Hepatocyte (in vitro differentiated cells): ENCODE measurements around the gene RNF128. TPM values are rescaled to one million over a fixed set of nuclear protein-coding genes. Genes with fewer than 3 reads are reported as not detected.
A peak's percentile ranks its signal among the peaks of the same experiment; 100 is the strongest.

Experiments
- DNase-seq: peaks from one replicate; pipeline ENCODE4 v3.0.0-alpha.2; 2016; ENCODE audit warnings: low spot score
- H2AFZ ChIP-seq: fragments of 200-600 bp; sonication (generic); 2 replicates; pipeline ENCODE4 v1.6.0; 2016; ENCODE audit warnings: antibody characterized with exemption, mild to moderate bottlenecking
- H3K27ac ChIP-seq: fragments of 200-600 bp; sonication (generic); 2 replicates; pipeline ENCODE4 v1.5.1; 2016; ENCODE audit warnings: mild to moderate bottlenecking
- H3K27me3 ChIP-seq: fragments of 200-600 bp; sonication (generic); 2 replicates; pipeline ENCODE4 v1.6.1; 2016
- H3K36me3 ChIP-seq: fragments of 200-600 bp; sonication (generic); replicated peaks from 2 replicates; pipeline ENCODE4 v1.5.1; 2016; ENCODE audit warnings: low read depth; ENCODE audit not compliant: insufficient read depth
- H3K4me1 ChIP-seq: fragments of 200-600 bp; sonication (generic); 2 replicates; pipeline ENCODE4 v1.5.1; 2016; ENCODE audit warnings: mild to moderate bottlenecking, moderate library complexity; ENCODE audit not compliant: insufficient read depth
- H3K4me2 ChIP-seq: fragments of 200-600 bp; sonication (generic); 2 replicates; pipeline ENCODE4 v1.6.0; 2016
- H3K4me3 ChIP-seq: fragments of 200-600 bp; sonication (generic); 2 replicates; pipeline ENCODE4 v1.5.1; 2016; ENCODE audit warnings: mild to moderate bottlenecking
- H3K79me2 ChIP-seq: fragments of 200-600 bp; sonication (generic); 2 replicates; pipeline ENCODE4 v1.6.0; 2017; ENCODE audit warnings: mild to moderate bottlenecking
- H3K9me2 ChIP-seq: fragments of 200-600 bp; sonication (generic); replicated peaks from 2 replicates; pipeline ENCODE4 v1.6.0; 2017; ENCODE audit warnings: mild to moderate bottlenecking; ENCODE audit not compliant: insufficient read depth
- H3K9me3 ChIP-seq: fragments of 200-600 bp; sonication (generic); 2 replicates; pipeline ENCODE4 v1.5.1; 2016; ENCODE audit warnings: low read depth, mild to moderate bottlenecking
- H4K20me1 ChIP-seq: fragments of 200-600 bp; sonication (generic); 2 replicates; pipeline ENCODE4 v1.6.0; 2016; ENCODE audit warnings: mild to moderate bottlenecking; ENCODE audit not compliant: insufficient read depth, poor library complexity, severe bottlenecking
- CTCF ChIP-seq: fragments of 200-600 bp; sonication (generic); IDR thresholded peaks from 2 replicates; pipeline ENCODE4 v1.5.1; 2016; ENCODE audit warnings: antibody characterized with exemption, mild to moderate bottlenecking; ENCODE audit not compliant: poor library complexity
- EZH2 ChIP-seq: fragments of 200-600 bp; sonication (generic); IDR thresholded peaks from 2 replicates; pipeline ENCODE4 v1.6.1; 2016; ENCODE audit warnings: antibody characterized with exemption, mild to moderate bottlenecking, borderline replicate concordance
- EZH2phosphoT487 ChIP-seq: fragments of 200-600 bp; sonication (generic); IDR thresholded peaks from one replicate; pipeline ENCODE4 v1.6.1; 2018; ENCODE audit warnings: antibody characterized with exemption, mild to moderate bottlenecking, low read depth, moderate library complexity; ENCODE audit not compliant: unreplicated experiment, severe bottlenecking
- WGBS: methylation state at CpG from one replicate; pipeline ENCODE4 v1.1.6; 2016; ENCODE audit warnings: low lambda C conversion rate; ENCODE audit errors: missing lambda C conversion rate; 5-methylcytosine and 5-hydroxymethylcytosine counted together
- polyA plus RNA-seq: library from polyadenylated mRNA; unstranded; fragments of >200 nt; fragmentation: Nextera tagmentation; extraction: Ambion mirVana; gene quantifications from 2 replicates; pipeline ENCODE4 v1.2.1, GENCODE V29; 2016
- total RNA-seq: library from RNA; depleted of rRNA; stranded (reverse); fragments of >200 nt; gene quantifications from 2 replicates; pipeline ENCODE4 v1.2.3, GENCODE V29; 2014

The RNF128 gene
- total and polyA plus RNA-seq, 2 experiments from 2014 or later: 58.0 to 101 TPM

- no peak for TF ChIP-seq CTCF
- no peak for TF ChIP-seq EZH2
- TF ChIP-seq EZH2phosphoT487: no peak
- no peak overlapping the region for H3K4me2 ChIP-seq
- H2AFZ ChIP-seq: no peak overlapping the region
- no peaks in the 10 kb centered on the region for H4K20me1 ChIP-seq
- H3K79me2 ChIP-seq: no peaks in the 10 kb centered on the region
- no peak overlapping the region for H3K4me3 ChIP-seq
- no peaks in the 10 kb centered on the region for H3K9me2 ChIP-seq
- H3K27ac ChIP-seq: no peak overlapping the region
- no peak for DNase-seq
- 58% methylated on average over 1 of the region's 1 CpG for WGBS
- H3K4me1 ChIP-seq: no peaks in the 10 kb centered on the region
- no peaks in the 10 kb centered on the region for H3K9me3 ChIP-seq
- no peaks in the 10 kb centered on the region for H3K27me3 ChIP-seq
- no peaks in the 10 kb centered on the region for H3K36me3 ChIP-seq
Observed at GRCh38 chrX:106702636-106703035, 23.9 kb upstream of the RNF128 start.

GRCh38 chrX:106706466-106706865 is 20.0 kb upstream of the RNF128 start:
- DNase-seq: no peak
- H3K9me3 ChIP-seq: no peaks in the 10 kb centered on the region
- no peaks in the 10 kb centered on the region for H3K79me2 ChIP-seq
- H3K4me1 ChIP-seq: no peaks in the 10 kb centered on the region
- H3K4me3 ChIP-seq: no peak overlapping the region
- H3K27ac ChIP-seq: no peak overlapping the region
- 81% methylated on average over 3 of the region's 3 CpGs for WGBS
- no peak overlapping the region for H3K4me2 ChIP-seq
- H4K20me1 ChIP-seq: no peaks in the 10 kb centered on the region
- no peak for TF ChIP-seq EZH2
- no peak for TF ChIP-seq EZH2phosphoT487
- no peak for TF ChIP-seq CTCF
- H2AFZ ChIP-seq: no peak overlapping the region
- H3K9me2 ChIP-seq: no peaks in the 10 kb centered on the region
- no peaks in the 10 kb centered on the region for H3K36me3 ChIP-seq
- H3K27me3 ChIP-seq: no peaks in the 10 kb centered on the region

GRCh38 chrX:106707771-106708454 is 18.6 kb upstream of the RNF128 start:
- no peaks in the 10 kb centered on the region for H3K4me1 ChIP-seq
- H3K79me2 ChIP-seq: no peaks in the 10 kb centered on the region
- no peak overlapping the region for H2AFZ ChIP-seq
- no peak overlapping the region for H3K4me3 ChIP-seq
- no peak for TF ChIP-seq EZH2phosphoT487
- no peak for TF ChIP-seq EZH2
- no peak for TF ChIP-seq CTCF
- H3K9me2 ChIP-seq: no peaks in the 10 kb centered on the region
- DNase-seq: peak; percentile 26
- no peak overlapping the region for H3K4me2 ChIP-seq
- no peaks in the 10 kb centered on the region for H3K27me3 ChIP-seq
- no peaks in the 10 kb centered on the region for H3K36me3 ChIP-seq
- no peak overlapping the region for H3K27ac ChIP-seq
- 51% methylated on average over 3 of the region's 3 CpGs for WGBS
- no peaks in the 10 kb centered on the region for H3K9me3 ChIP-seq
- H4K20me1 ChIP-seq: no peaks in the 10 kb centered on the region

- H3K9me3 ChIP-seq: peaks cover 4% of the 10 kb centered on the region
- no peaks in the 10 kb centered on the region for H3K4me1 ChIP-seq
- TF ChIP-seq CTCF: no peak
- TF ChIP-seq EZH2phosphoT487: no peak
- TF ChIP-seq EZH2: no peak
- H4K20me1 ChIP-seq: no peaks in the 10 kb centered on the region
- no peak overlapping the region for H2AFZ ChIP-seq
- H3K4me2 ChIP-seq: no peak overlapping the region
- no peaks in the 10 kb centered on the region for H3K27me3 ChIP-seq
- no peaks in the 10 kb centered on the region for H3K9me2 ChIP-seq
- DNase-seq: no peak
- no peaks in the 10 kb centered on the region for H3K36me3 ChIP-seq
- no peak overlapping the region for H3K4me3 ChIP-seq
- no peak overlapping the region for H3K27ac ChIP-seq
- H3K79me2 ChIP-seq: no peaks in the 10 kb centered on the region
Observed at GRCh38 chrX:106710771-106711170, 15.7 kb upstream of the RNF128 start.
